ENCODE measurements around the gene NCS1.
"Not testable (repeated sequence)": the region's sequence is repeated elsewhere in the genome, so short reads cannot be mapped to it uniquely, and the experiment has no call there.

Gene NCS1

GRCh38 chr9:130259044-130259443, 86.8 kb downstream of the NCS1 start:
- no peak for DNase-seq (ENCODE audit: low read depth in 3 of 3, low spot score in 1 of 3)

- no peak for DNase-seq (ENCODE audit: low read depth in 3 of 3, low spot score in 1 of 3)
Observed at GRCh38 chr9:130260816-130261765, 88.9 kb downstream of the NCS1 start.

- no peak for DNase-seq (ENCODE audit: low read depth in 3 of 3, low spot score in 1 of 3)
Observed at GRCh38 chr9:130262061-130262745, 90.0 kb downstream of the NCS1 start.

GRCh38 chr9:130262771-130263170, 90.6 kb downstream of the NCS1 start:
- DNase-seq (ENCODE audit: low read depth in 3 of 3, low spot score in 1 of 3): no peak

GRCh38 chr9:130263601-130264413, 91.6 kb downstream of the NCS1 start:
- no peak for DNase-seq (ENCODE audit: low read depth in 3 of 3, low spot score in 1 of 3)

- DNase-seq (ENCODE audit: low read depth in 3 of 3, low spot score in 1 of 3): no peak
Observed at GRCh38 chr9:130264414-130265350, 92.5 kb downstream of the NCS1 start.

GRCh38 chr9:130265431-130266235, 93.4 kb downstream of the NCS1 start, which contains the start of gene HMCN2:
TSS of gene HMCN2 (plus strand) at chr9:130265760. CDS start at chr9:130265879, 119 bp downstream.
- no peak for DNase-seq (ENCODE audit: low read depth in 3 of 3, low spot score in 1 of 3)

GRCh38 chr9:130266236-130267098, 94.3 kb downstream of the NCS1 start:
- no peak for DNase-seq (ENCODE audit: low read depth in 3 of 3, low spot score in 1 of 3)

GRCh38 chr9:130267930-130268329, 95.7 kb downstream of the NCS1 start:
- DNase-seq (ENCODE audit: low read depth in 3 of 3, low spot score in 1 of 3): no peak

GRCh38 chr9:130268521-130269211, 96.5 kb downstream of the NCS1 start:
- DNase-seq (ENCODE audit: low read depth in 3 of 3, low spot score in 1 of 3): no peak

GRCh38 chr9:130271473-130271872, 99.3 kb downstream of the NCS1 start:
- no peak for DNase-seq (ENCODE audit: low read depth in 3 of 3, low spot score in 1 of 3)

GRCh38 chr9:130275156-130275555, 103.0 kb downstream of the NCS1 start:
- no peak for DNase-seq (ENCODE audit: low read depth in 3 of 3, low spot score in 1 of 3)

- DNase-seq (ENCODE audit: low read depth in 3 of 3, low spot score in 1 of 3): no peak
Observed at GRCh38 chr9:130276121-130276520, 103.9 kb downstream of the NCS1 start.

GRCh38 chr9:130276955-130277354, 104.8 kb downstream of the NCS1 start:
- no peak for DNase-seq (ENCODE audit: low read depth in 3 of 3, low spot score in 1 of 3)

GRCh38 chr9:130277525-130277924, 105.3 kb downstream of the NCS1 start:
- DNase-seq (ENCODE audit: low read depth in 3 of 3, low spot score in 1 of 3): not testable (repeated sequence)

GRCh38 chr9:130283539-130284248, 111.5 kb downstream of the NCS1 start:
- no peak for DNase-seq (ENCODE audit: low read depth in 3 of 3, low spot score in 1 of 3)

- no peak for DNase-seq (ENCODE audit: low read depth in 3 of 3, low spot score in 1 of 3)
Observed at GRCh38 chr9:130284249-130284625, 112.0 kb downstream of the NCS1 start.
